Uterus (tissue), 4 donors: ENCODE results near the gene FAF1. TPM values are rescaled to one million over a fixed set of nuclear protein-coding genes. Genes with fewer than 3 reads are reported as not detected.

Experiments
- DNase-seq, 2 donors: peaks; one replicate each; pipeline ENCODE4 v3.0.0-alpha.2; 2019 to 2020
- H3K27ac ChIP-seq, 2 donors: fragments of 200-600 bp; sonication (generic); 1 replicate in 1 of 2; 2 replicates in 1 of 2; pipeline ENCODE4 v1.5.1; 2016 to 2018
- H3K27me3 ChIP-seq, 2 donors: fragments of 200-600 bp; sonication (generic); one replicate each; pipeline ENCODE4 v1.5.1; 2018 to 2019; ENCODE audit warnings: control low read depth in 1 of 2
- H3K36me3 ChIP-seq, 2 donors: fragments of 200-600 bp; sonication (generic); one replicate each; pipeline ENCODE4 v1.5.1; 2019; ENCODE audit warnings: control low read depth in 1 of 2
- H3K4me1 ChIP-seq, 2 donors: fragments of 200-600 bp; sonication (generic); one replicate each; pipeline ENCODE4 v1.5.1; 2018 to 2019; ENCODE audit warnings: control low read depth in 1 of 2
- H3K4me3 ChIP-seq, 2 donors: fragments of 200-600 bp; sonication (generic); 1 replicate in 1 of 2; 2 replicates in 1 of 2; pipeline ENCODE4 v1.5.1; 2018 to 2019; ENCODE audit warnings: mild to moderate bottlenecking in 1 of 2
- H3K9me3 ChIP-seq, 2 donors: fragments of 200-600 bp; sonication (generic); one replicate each; pipeline ENCODE4 v1.5.1; 2019; ENCODE audit warnings: control low read depth in 1 of 2
- CTCF ChIP-seq, 4 experiments: fragments of 200-600 bp in 2 of 4; fragments of 450-650 bp in 2 of 4; sonication (generic) in 2 of 4; IDR thresholded peaks; one replicate each; pipeline ENCODE4 v1.5.1; 2016 to 2019; ENCODE audit warnings: antibody characterized with exemption in 4 of 4, mild to moderate bottlenecking in 2 of 4, moderate library complexity in 1 of 4
- POLR2A ChIP-seq, 2 donors: fragments of 450-650 bp; IDR thresholded peaks; one replicate each; pipeline ENCODE4 v1.6.1; 2016; ENCODE audit warnings: antibody characterized with exemption in 2 of 2, mild to moderate bottlenecking in 1 of 2, moderate library complexity in 1 of 2
- intact Hi-C: fragments of 100-400 bp; cut with DNase I; formaldehyde crosslinking; loops from one replicate; pipeline ENCODE4 v1.15.1; 2023; ENCODE audit warnings: low total_unique reads
- total RNA-seq, 4 donors: library from RNA; depleted of rRNA in 3 of 4; stranded (reverse); fragments of >200 nt in 3 of 4; gene quantifications; one replicate each; pipeline versions ENCODE4 v1.1.0 to v1.2.4, GENCODE V29; 2014 to 2023
- donor health status: DM: yes; HTN: yes; CAD: no.

Gene FAF1
- total RNA-seq, 4 donors from 2014 or later = 34.1 to 77.2 (median 64.1) TPM

DNA sequence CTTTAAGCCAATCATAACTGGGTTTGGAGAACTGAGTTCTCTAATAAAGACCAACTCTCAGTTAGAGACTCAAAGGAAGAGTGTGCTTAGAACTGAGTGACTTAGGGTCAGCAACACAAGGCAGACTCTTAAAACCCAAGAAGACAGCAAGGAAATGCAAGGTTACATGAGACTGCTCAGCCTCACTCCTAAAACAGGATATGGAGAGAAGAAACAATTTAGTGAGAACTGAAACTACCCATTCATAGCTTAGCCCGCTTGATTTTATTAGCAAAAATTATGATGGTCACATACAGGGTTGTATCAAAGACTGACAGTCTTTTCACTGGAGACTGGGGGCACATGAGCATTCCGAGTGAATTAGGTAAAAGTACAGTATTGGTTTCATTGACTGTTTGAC lies 457.9 kb downstream of the FAF1 start:
- no peak for TF ChIP-seq CTCF (IDR thresholded peaks at IDR 0.05)
- no peak for TF ChIP-seq POLR2A (IDR thresholded peaks at IDR 0.05)
- DNase-seq = no peak
- intact Hi-C loops = no loop called here
- H3K4me1 ChIP-seq = no peaks in the 10 kb centered on the region
- H3K9me3 ChIP-seq = peaks cover 0 to 2% of the 10 kb centered on the region in 2 donors
- no peak overlapping the region for H3K4me3 ChIP-seq
- H3K27ac ChIP-seq = no peak overlapping the region
- no peaks in the 10 kb centered on the region for H3K27me3 ChIP-seq
- H3K36me3 ChIP-seq = no peaks in the 10 kb centered on the region

GRCh38 chr1:50497007-50497406 lies 463.1 kb downstream of the FAF1 start:
- Histone ChIP-seq H3K4me3 (no peak overlapping the region), H3K27me3 (no peaks in the 10 kb centered on the region), H3K4me1 (no peaks in the 10 kb centered on the region), H3K9me3 (no peaks in the 10 kb centered on the region), H3K27ac (no peak overlapping the region), H3K36me3 (no peaks in the 10 kb centered on the region)
- TF ChIP-seq POLR2A (IDR thresholded peaks at IDR 0.05) (no peak), CTCF (IDR thresholded peaks at IDR 0.05) (no peak)
- DNase-seq = no peak
- intact Hi-C loops = no loop called here

DNA sequence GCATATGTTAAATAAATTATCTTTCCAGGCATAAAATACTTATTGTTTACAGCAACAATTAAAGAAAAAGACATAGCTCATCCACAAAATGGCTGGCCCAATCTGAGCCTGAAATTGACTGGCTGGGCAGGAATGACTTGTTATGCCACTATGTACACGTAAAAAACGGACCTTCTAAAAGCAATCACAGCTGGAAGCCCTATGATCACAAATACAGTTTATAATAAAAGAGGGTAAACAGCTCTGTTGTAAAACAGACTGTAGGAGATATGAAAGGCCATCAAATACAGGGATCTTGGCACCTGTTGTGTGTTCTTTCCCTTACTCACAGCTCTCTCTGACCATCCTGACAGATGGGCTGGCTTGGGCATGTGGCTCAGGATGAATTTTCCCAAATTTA lies 466.4 kb downstream of the FAF1 start:
- no peaks in the 10 kb centered on the region for H3K36me3 ChIP-seq
- H3K27me3 ChIP-seq = no peaks in the 10 kb centered on the region
- H3K4me3 ChIP-seq = no peak overlapping the region
- H3K9me3 ChIP-seq = no peaks in the 10 kb centered on the region
- no peak for TF ChIP-seq POLR2A (IDR thresholded peaks at IDR 0.05)
- no peak for TF ChIP-seq CTCF (IDR thresholded peaks at IDR 0.05)
- H3K4me1 ChIP-seq = no peaks in the 10 kb centered on the region
- intact Hi-C loops = no loop called here
- DNase-seq = no peak
- no peak overlapping the region for H3K27ac ChIP-seq

DNA sequence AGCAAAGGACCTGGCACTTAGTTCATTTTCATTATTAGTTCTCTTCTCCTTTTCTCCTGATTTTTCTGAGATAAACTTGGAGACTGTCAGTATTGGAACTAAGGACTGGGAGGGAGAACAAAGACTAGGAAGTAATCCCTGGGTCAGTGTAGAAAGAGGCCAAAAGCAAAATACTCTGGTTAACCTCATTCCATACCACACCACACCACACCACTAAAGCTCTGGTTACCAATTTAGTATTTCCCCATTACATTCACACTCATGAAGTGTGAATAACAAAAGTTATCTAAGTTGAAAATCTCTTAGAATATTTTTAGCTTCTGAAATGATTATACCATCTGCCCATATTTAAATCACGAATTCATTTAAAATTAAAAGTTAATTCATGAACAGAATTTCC lies 467.9 kb downstream of the FAF1 start:
- Histone ChIP-seq H3K27me3 (no peaks in the 10 kb centered on the region), H3K4me3 (no peak overlapping the region), H3K9me3 (no peaks in the 10 kb centered on the region), H3K36me3 (no peaks in the 10 kb centered on the region), H3K4me1 (no peaks in the 10 kb centered on the region), H3K27ac (no peak overlapping the region)
- intact Hi-C loops = no loop called here
- no peak for DNase-seq
- no peak for TF ChIP-seq CTCF (IDR thresholded peaks at IDR 0.05)
- TF ChIP-seq POLR2A (IDR thresholded peaks at IDR 0.05) = no peak

DNA sequence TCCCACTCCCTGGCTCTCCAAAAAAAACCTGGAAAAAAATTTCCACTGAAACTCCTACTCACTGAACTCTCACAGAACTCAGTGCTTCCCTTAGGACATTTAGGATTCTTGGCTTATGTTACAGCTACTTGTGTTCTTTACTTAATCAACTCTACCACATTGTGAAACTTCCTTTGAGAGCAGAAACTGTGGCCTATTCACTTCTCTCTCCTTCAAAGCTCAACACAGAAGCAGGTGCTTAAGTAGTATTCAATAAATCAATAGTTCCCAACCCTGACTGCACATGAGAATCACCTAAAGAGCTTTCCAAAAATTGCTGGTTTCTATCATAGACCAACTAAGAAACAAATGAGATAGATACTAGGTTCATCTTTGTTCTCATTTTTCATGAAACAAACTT lies 468.9 kb downstream of the FAF1 start:
- no peaks in the 10 kb centered on the region for H3K4me1 ChIP-seq
- H3K4me3 ChIP-seq = no peak overlapping the region
- no peak for TF ChIP-seq CTCF (IDR thresholded peaks at IDR 0.05)
- TF ChIP-seq POLR2A (IDR thresholded peaks at IDR 0.05) = no peak
- H3K36me3 ChIP-seq = no peaks in the 10 kb centered on the region
- no peak overlapping the region for H3K27ac ChIP-seq
- H3K27me3 ChIP-seq = no peaks in the 10 kb centered on the region
- no peaks in the 10 kb centered on the region for H3K9me3 ChIP-seq
- no peak for DNase-seq
- intact Hi-C loops = no loop called here
